HG03521 (cell line): Measurements from ENCODE around the gene SLC29A1.
A peak's percentile ranks its signal among the peaks of the same experiment; 100 is the strongest.

Experiments
- ATAC-seq: cut with Tn5 transposase; IDR thresholded peaks from one replicate; pipeline ENCODE4 v1.9.1; 2021; ENCODE audit warnings: mild to moderate bottlenecking, moderate library complexity; ENCODE audit not compliant: unreplicated experiment

Gene SLC29A1

DNA sequence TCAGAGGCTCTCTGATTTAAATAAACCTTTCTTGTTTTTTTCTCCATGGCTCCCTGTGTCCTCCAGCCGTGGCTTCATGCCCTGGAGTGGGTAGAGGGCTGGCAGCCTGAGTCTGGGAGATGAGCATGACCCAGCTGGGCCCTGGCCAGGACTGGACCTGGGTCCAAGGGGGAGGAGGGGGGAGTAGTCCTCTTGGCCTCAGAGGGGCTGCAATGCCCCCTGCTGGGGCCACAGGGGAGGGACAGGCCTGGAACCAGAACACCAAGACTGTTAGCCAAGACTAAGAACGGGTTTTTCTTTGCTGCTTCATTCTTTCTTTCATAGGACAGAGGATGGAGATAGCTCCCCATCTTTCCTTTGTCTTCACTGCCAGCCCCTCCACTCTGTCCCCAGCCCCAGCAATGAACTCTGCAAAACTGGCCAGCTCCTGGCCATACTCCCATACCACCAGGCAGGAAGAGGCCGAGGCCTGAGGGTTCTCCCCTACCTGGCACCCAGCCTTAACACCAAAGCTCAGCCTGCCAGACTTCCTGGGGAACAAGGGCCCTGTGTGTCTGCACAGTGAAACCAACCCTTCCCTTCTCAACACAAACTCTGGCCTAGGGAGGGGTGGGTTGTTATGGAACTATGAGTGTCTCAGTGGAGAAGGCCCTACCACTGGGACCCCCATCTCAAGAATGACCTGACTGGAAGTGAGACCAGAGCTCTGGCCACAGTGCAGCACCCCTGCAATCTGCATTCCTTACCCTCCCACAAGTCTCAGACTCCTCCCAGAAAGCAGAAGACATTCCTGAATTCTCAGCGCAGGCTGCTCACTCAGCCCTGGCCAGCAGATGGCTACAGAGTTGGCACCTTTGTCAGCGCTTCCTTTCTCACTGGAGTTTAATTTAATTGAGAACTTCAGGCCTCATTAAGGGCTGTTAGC is 11.0 kb downstream of the SLC29A1 start:
- ATAC-seq: no peak

DNA sequence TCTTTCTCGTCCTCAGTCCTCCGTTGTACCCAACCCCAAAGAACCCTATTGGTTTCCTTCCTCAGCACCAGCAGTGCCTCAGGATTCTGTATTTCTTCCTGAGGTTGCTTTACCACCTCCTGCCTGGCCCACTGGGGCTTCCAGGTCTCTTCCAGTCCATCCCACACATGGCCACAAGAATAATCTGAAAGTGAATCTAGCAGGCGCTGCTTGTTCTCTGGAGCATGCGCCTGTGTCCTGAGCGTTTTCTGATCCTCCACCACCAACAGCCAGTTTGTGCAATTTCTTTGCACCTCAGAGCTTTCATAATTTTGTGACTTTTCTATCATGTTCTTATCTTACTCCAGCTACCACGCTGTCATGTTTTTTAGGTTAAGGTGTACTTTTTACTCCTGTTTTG is 11.9 kb downstream of the SLC29A1 start:
- no peak for ATAC-seq

GRCh38 chr6:44235891-44236516 is 12.6 kb downstream of the SLC29A1 start:
- ATAC-seq: no peak

DNA sequence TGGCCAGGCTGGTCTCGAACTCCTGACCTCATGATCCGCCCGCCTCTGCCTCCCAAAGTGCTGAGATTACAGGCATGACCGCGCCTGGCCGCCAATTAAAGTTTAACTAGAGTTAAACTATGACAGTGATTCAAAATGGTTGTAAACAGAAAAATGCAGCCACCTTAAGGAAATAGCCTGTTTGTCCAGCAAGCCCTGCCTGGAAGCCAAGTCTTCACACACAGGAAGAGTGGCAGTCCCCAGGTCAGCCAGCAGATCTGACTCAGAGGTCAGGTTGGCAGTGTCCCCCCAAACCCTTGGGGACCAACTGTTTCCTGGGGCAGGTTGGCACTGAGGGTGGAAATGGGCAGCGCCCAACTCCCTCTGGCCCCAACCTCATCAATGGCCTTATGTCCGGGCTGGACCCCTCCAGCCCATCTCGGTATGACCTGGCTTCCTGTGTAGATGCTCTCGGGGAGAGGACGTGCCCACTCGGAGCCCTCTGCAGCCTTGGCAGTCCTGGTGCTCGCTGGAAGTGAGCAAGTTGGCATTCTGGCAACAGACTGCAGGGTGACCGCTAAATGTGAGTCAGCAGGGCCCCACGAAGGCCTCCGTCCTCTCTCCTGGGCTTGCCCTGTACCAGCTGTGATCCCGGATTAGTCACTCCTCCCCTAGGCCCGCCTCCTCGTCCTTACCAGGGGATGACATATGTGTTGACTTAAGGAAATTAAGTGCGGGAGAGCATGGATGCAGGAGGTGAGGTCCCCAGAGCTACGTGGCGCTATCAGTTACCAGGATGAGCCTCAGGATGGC is 13.8 kb downstream of the SLC29A1 start:
- peak; percentile 37 for ATAC-seq

GRCh38 chr6:44237813-44238433 is 14.5 kb downstream of the SLC29A1 start:
- peak; percentile 87 for ATAC-seq

GRCh38 chr6:44238687-44239350 is 15.4 kb downstream of the SLC29A1 start:
- ATAC-seq: no peak

- ATAC-seq: no peak
Measured at GRCh38 chr6:44243345-44243744, 19.9 kb downstream of the SLC29A1 start.

- ATAC-seq: no peak
Measured at GRCh38 chr6:44245391-44245911, 22.1 kb downstream of the SLC29A1 start.

GRCh38 chr6:44245912-44246662 is 22.7 kb downstream of the SLC29A1 start:
- ATAC-seq: peak; percentile 40

DNA sequence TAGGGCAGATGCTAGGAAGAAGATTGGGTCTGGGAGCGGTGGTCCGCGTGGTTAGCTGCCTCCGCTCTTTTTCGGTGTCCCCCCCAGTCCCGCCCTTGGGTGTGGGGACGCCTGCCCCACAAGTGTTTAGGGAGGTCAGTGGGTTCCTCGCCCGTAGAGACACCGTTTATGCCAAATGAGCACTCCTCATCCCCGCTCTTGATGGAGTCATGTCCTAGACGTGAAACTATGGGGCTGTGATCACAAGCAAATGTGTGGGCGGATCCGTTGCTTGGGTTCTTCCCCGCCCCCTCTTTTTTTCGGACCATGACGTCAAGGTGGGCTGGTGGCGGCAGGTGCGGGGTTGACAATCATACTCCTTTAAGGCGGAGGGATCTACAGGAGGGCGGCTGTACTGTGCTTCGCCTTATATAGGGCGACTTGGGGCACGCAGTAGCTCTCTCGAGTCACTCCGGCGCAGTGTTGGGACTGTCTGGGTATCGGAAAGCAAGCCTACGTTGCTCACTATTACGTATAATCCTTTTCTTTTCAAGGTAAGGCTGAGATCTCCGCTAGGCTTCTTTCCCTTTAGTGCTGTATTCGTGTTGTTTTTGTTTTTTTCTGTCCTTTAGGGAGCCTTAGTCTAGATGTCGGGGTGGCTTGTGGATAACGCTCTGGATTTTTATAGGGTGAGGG is 23.4 kb downstream of the SLC29A1 start, which contains the start of gene HSP90AB1:
HSP90AB1 (plus strand) TSS at position 439 of the 675 bp plus-strand sequence. CDS start 1,529 bp downstream, outside the sequence.
- ATAC-seq: peak; percentile 60

- peak; percentile 33 for ATAC-seq
Measured at GRCh38 chr6:44247338-44248302, 24.2 kb downstream of the SLC29A1 start.

DNA sequence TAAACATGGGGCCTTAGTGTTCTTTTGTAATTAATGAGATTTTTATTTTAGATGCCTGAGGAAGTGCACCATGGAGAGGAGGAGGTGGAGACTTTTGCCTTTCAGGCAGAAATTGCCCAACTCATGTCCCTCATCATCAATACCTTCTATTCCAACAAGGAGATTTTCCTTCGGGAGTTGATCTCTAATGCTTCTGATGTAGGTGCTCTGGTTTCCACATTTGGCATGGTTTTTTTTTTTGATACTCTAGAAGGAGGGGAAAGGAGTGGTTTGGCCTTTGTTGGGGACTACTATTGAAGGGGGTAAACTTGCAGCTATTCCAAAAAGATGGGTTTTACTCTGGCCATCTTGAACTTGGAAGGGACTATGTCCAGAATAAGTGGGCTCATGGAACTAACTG is 25.2 kb downstream of the SLC29A1 start:
- ATAC-seq: no peak

DNA sequence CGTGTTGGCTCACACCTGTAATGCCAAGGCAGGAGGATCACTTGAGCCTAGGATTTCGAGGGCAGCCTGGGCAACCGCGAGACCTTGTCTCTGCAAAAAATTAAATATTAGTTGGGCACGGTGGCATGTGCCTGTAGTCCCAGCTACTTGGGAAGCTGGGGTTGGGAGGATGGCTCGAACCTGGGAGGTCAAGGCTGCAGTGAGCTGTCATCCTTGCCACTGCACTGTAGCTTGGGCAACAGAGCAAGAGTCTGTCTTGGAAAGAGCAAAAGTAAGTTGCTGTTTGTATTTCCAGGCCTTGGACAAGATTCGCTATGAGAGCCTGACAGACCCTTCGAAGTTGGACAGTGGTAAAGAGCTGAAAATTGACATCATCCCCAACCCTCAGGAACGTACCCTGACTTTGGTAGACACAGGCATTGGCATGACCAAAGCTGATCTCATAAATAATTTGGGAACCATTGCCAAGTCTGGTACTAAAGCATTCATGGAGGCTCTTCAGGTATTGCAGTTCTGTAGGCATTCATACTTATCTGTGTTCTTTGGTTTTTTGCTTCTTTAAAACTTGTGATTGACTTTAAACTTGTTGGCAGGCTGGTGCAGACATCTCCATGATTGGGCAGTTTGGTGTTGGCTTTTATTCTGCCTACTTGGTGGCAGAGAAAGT is 25.8 kb downstream of the SLC29A1 start:
- no peak for ATAC-seq

DNA sequence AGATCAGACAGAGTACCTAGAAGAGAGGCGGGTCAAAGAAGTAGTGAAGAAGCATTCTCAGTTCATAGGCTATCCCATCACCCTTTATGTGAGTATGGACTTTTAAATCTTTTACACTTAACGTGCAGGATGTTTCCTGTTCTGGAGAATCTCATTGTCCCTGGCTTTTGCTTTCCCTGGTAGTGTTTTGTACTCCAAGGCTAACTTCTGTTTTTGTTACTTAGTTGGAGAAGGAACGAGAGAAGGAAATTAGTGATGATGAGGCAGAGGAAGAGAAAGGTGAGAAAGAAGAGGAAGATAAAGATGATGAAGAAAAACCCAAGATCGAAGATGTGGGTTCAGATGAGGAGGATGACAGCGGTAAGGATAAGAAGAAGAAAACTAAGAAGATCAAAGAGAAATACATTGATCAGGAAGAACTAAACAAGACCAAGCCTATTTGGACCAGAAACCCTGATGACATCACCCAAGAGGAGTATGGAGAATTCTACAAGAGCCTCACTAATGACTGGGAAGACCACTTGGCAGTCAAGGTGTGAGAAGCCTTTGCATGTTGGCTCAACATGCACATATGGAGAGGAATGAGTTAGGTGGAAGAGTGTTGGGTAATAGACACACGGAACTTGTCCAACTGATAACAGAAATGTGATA is 26.8 kb downstream of the SLC29A1 start:
- ATAC-seq: no peak

DNA sequence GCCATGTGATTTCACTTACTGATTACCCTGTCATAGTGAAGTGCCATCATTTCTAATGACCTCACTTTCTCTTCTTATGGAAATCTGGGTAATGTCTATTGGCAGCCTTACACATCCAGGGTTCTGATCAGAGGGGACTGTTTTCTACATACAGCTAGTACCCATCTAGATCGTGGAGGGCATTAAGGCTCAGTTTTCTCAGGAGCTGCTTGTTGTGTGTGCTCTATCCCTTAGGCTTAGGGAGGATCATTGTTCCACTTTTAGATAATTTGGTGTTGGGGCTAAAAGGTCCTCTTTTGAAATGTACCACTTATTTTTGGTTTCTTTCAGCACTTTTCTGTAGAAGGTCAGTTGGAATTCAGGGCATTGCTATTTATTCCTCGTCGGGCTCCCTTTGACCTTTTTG is 27.3 kb downstream of the SLC29A1 start:
- ATAC-seq: no peak
